GM23338 (cell line): ENCODE measurements around the gene RASA3. TPM values are rescaled to one million over a fixed set of nuclear protein-coding genes. Genes with fewer than 3 reads are reported as not detected.

Experiments used
- ATAC-seq: fragments of 200-7000 bp; cut with Tn5 transposase; 3 replicates; pipeline ENCODE4 v1.9.1; 2020
- DNase-seq: peaks from one replicate; pipeline ENCODE4 v3.0.0-alpha.2; 2015; ENCODE audit warnings: low spot score
- H2AFZ ChIP-seq: fragments of 200-600 bp; sonication (generic); 2 replicates; pipeline ENCODE4 v1.8.0; 2016; ENCODE audit warnings: antibody characterized with exemption, mild to moderate bottlenecking, moderate library complexity
- H3F3A ChIP-seq: fragments of 200-600 bp; sonication (generic); replicated peaks from 2 replicates; pipeline ENCODE4 v1.8.0; 2017; ENCODE audit warnings: antibody characterized with exemption, mixed run types, low read depth
- H3K27ac ChIP-seq: fragments of 200-600 bp; sonication (generic); 2 replicates; pipeline ENCODE4 v1.6.1; 2016; ENCODE audit warnings: low read depth
- H3K27me3 ChIP-seq: fragments of 200-600 bp; sonication (generic); 2 replicates; pipeline ENCODE4 v1.8.0; 2016; ENCODE audit warnings: mild to moderate bottlenecking, mixed run types, moderate library complexity; ENCODE audit not compliant: insufficient read depth
- H3K36me3 ChIP-seq: fragments of 200-600 bp; sonication (generic); 2 replicates; pipeline ENCODE4 v1.8.0; 2016; ENCODE audit warnings: mild to moderate bottlenecking; ENCODE audit not compliant: insufficient read depth
- H3K4me1 ChIP-seq: fragments of 200-600 bp; sonication (generic); 2 replicates; pipeline ENCODE4 v1.8.0; 2016; ENCODE audit warnings: mild to moderate bottlenecking, moderate library complexity; ENCODE audit not compliant: insufficient read depth
- H3K4me2 ChIP-seq: fragments of 200-600 bp; sonication (generic); 2 replicates; pipeline ENCODE4 v1.7.1; 2017; ENCODE audit warnings: mixed run types
- H3K4me3 ChIP-seq: fragments of 200-600 bp; sonication (generic); 2 replicates; pipeline ENCODE4 v1.6.1; 2016; ENCODE audit warnings: mixed run types
- H3K79me2 ChIP-seq: fragments of 200-600 bp; sonication (generic); replicated peaks from 2 replicates; pipeline ENCODE4 v1.8.0; 2017; ENCODE audit warnings: mild to moderate bottlenecking; ENCODE audit not compliant: insufficient read depth
- H3K9me2 ChIP-seq: fragments of 200-600 bp; sonication (generic); 2 replicates; pipeline ENCODE4 v1.8.0; 2017; ENCODE audit not compliant: insufficient read depth
- H4K20me1 ChIP-seq: fragments of 200-600 bp; sonication (generic); replicated peaks from 2 replicates; pipeline ENCODE4 v1.8.0; 2017; ENCODE audit warnings: mild to moderate bottlenecking; ENCODE audit not compliant: insufficient read depth
- H3K27ac Mint-ChIP-seq: 2 replicates; pipeline ENCODE4 v1.8.0; 2020; ENCODE audit warnings: inconsistent platforms, mild to moderate bottlenecking, moderate library complexity, mixed read lengths
- H3K27me3 Mint-ChIP-seq: 3 replicates; pipeline ENCODE4 v1.8.0; 2022; ENCODE audit warnings: low read depth, mild to moderate bottlenecking, moderate library complexity, mixed read lengths, inconsistent platforms; ENCODE audit not compliant: insufficient read depth, poor library complexity
- H3K36me3 Mint-ChIP-seq: 3 replicates; pipeline ENCODE4 v1.8.0; 2021; ENCODE audit warnings: low read depth, mild to moderate bottlenecking, inconsistent platforms, moderate library complexity, mixed read lengths
- H3K4me1 Mint-ChIP-seq: 3 replicates; pipeline ENCODE4 v1.8.0; 2020; ENCODE audit warnings: mild to moderate bottlenecking, inconsistent platforms, mixed read lengths
- H3K4me3 Mint-ChIP-seq: 3 replicates; pipeline ENCODE4 v1.8.0; 2021; ENCODE audit warnings: moderate library complexity, mild to moderate bottlenecking, inconsistent platforms, mixed read lengths
- H3K9me3 Mint-ChIP-seq: 3 replicates; pipeline ENCODE4 v1.8.0; 2020; ENCODE audit warnings: moderate library complexity, mild to moderate bottlenecking, inconsistent platforms, mixed read lengths
- JUNB ChIP-seq: IDR thresholded peaks from one replicate; pipeline ENCODE4 v1.6.1; 2016; ENCODE audit warnings: antibody characterized with exemption; ENCODE audit not compliant: unreplicated experiment
- NANOG ChIP-seq: IDR thresholded peaks from 2 replicates; pipeline ENCODE4 v1.6.1; 2016; ENCODE audit warnings: antibody characterized with exemption, borderline replicate concordance
- STAT1 ChIP-seq: IDR thresholded peaks from one replicate; pipeline ENCODE4 v1.6.1; 2016; ENCODE audit warnings: antibody characterized with exemption; ENCODE audit not compliant: unreplicated experiment
- ZNF114 ChIP-seq: fragments of 250-450 bp; sonication (Bioruptor Pico); IDR thresholded peaks from 2 replicates; pipeline ENCODE4 v1.5.0; 2020; ENCODE audit warnings: mild to moderate bottlenecking, moderate library complexity
- ZNF331 ChIP-seq: fragments of 250-450 bp; sonication (Bioruptor Pico); IDR thresholded peaks from 2 replicates; pipeline ENCODE4 v1.5.0; 2020; ENCODE audit warnings: low read depth, mild to moderate bottlenecking, moderate library complexity
- polyA plus RNA-seq: library from polyadenylated mRNA; unstranded; fragments of >200 nt; fragmentation: Nextera tagmentation; extraction: Ambion mirVana; gene quantifications from 2 replicates; pipeline ENCODE4 v1.2.1, GENCODE V29; 2016
- total RNA-seq: library from RNA; depleted of rRNA; stranded (reverse); fragments of >200 nt; shearing (Covaris generic); gene quantifications from 2 replicates; pipeline ENCODE4 v1.2.3, GENCODE V29; 2014
- TF ChIP-seq, protein P1 (sequence below): IDR thresholded peaks from one replicate; pipeline ENCODE4 v1.6.1; 2018; ENCODE audit warnings: antibody characterized with exemption; ENCODE audit not compliant: unreplicated experiment
- TF ChIP-seq, protein P2 (sequence below): IDR thresholded peaks from 2 replicates; pipeline ENCODE4 v1.6.1; 2016; ENCODE audit warnings: antibody characterized with exemption
- TF ChIP-seq, protein P3 (sequence below), 2 experiments: fragments of 200-600 bp in 1 of 2; sonication (generic) in 1 of 2; conservative IDR thresholded peaks; 2 replicates each; pipeline versions ENCODE4 v1.5.1 to v1.6.1; 2016 to 2017; ENCODE audit warnings: antibody characterized with exemption in 2 of 2, low read depth in 2 of 2, mild to moderate bottlenecking in 2 of 2, moderate library complexity in 1 of 2

RASA3 gene
- total and polyA plus RNA-seq, 2 experiments from 2014 or later, result 11.2 to 20.7 TPM

DNA sequence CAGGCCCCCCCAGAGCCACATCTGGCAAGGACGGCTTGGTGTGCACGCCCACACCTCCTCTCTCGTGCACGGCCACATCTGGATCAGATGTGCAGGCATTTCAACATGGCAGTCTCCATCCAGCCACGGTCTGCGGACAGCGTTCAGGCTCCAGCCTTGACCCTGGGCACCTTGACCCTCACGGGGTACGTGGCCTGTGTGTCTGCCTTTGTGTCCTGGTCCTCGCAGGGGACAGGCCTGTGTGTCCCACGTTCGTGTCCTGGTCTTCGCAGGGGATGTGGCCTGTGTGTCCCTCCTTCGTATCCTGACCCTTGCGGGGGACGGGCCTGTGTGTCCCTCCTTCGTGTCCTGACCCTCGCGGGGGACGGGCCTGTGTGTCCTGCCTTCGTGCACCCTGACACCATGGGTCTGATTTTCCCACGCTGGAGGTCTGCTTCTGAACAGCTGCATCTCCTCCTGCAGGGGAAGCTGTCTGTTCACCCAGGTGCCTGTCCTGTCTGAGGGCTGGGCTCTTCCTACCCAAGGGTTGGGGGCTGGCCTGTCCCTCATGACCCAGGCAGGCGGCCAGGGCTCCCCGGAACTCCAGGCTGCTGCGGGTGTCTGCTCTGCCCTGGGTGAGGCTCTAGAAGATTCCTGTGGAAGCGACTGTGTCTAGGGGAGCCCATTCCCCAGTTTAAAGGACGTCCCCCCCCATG, 25.3 kb downstream of the RASA3 start (continued):
- TF ChIP-seq ZNF331 (CRISPR knock-in tag) (no peak), ZNF114 (CRISPR knock-in tag) (no peak)
- TF ChIP-seq, protein P1, sequence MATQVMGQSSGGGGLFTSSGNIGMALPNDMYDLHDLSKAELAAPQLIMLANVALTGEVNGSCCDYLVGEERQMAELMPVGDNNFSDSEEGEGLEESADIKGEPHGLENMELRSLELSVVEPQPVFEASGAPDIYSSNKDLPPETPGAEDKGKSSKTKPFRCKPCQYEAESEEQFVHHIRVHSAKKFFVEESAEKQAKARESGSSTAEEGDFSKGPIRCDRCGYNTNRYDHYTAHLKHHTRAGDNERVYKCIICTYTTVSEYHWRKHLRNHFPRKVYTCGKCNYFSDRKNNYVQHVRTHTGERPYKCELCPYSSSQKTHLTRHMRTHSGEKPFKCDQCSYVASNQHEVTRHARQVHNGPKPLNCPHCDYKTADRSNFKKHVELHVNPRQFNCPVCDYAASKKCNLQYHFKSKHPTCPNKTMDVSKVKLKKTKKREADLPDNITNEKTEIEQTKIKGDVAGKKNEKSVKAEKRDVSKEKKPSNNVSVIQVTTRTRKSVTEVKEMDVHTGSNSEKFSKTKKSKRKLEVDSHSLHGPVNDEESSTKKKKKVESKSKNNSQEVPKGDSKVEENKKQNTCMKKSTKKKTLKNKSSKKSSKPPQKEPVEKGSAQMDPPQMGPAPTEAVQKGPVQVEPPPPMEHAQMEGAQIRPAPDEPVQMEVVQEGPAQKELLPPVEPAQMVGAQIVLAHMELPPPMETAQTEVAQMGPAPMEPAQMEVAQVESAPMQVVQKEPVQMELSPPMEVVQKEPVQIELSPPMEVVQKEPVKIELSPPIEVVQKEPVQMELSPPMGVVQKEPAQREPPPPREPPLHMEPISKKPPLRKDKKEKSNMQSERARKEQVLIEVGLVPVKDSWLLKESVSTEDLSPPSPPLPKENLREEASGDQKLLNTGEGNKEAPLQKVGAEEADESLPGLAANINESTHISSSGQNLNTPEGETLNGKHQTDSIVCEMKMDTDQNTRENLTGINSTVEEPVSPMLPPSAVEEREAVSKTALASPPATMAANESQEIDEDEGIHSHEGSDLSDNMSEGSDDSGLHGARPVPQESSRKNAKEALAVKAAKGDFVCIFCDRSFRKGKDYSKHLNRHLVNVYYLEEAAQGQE, result no peak
- TF ChIP-seq, protein P2, sequence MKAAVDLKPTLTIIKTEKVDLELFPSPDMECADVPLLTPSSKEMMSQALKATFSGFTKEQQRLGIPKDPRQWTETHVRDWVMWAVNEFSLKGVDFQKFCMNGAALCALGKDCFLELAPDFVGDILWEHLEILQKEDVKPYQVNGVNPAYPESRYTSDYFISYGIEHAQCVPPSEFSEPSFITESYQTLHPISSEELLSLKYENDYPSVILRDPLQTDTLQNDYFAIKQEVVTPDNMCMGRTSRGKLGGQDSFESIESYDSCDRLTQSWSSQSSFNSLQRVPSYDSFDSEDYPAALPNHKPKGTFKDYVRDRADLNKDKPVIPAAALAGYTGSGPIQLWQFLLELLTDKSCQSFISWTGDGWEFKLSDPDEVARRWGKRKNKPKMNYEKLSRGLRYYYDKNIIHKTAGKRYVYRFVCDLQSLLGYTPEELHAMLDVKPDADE, result no peak

DNA sequence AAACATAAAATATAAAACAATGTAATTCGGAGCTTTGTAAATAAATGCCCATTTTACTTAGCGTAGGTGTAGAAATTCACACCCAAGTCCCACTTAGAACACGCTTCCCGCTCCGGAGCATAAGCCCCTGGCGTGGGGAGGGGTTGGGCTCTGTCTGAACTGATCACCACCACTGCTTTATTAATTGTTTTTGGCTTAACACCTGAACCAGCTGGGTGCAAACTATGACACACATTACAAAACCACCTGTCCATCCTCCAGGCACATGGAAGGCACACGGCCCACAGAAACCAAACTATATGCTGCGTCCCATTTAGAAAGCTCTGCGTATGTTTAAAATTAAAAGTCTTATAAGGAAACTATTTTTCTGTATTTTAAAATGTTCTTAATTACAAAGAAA, 25.9 kb downstream of the RASA3 start:
- Histone ChIP-seq H3F3A (no peaks in the 10 kb centered on the region), H3K4me3 (no peak overlapping the region), H3K79me2 (peaks cover 66% of the 10 kb centered on the region), H3K36me3 (no peaks in the 10 kb centered on the region), H3K9me2 (no peaks in the 10 kb centered on the region), H4K20me1 (no peaks in the 10 kb centered on the region; the same call in 1 of the 2 replicates), H3K27me3 (no peaks in the 10 kb centered on the region), H3K4me2 (no peak overlapping the region), H2AFZ (no peak overlapping the region), H3K4me1 (no peaks in the 10 kb centered on the region; the same call in 1 of the 2 replicates), H3K27ac (no peak overlapping the region)
- H3K9me3 Mint-ChIP-seq, result peaks cover 3% of the 10 kb centered on the region; the same call in 2 of the 3 replicates
- DNase-seq (no peak), ATAC-seq (no peak)
- H3K4me1 Mint-ChIP-seq, result peaks cover 26% of the 10 kb centered on the region
- no peak overlapping the region for H3K4me3 Mint-ChIP-seq
- H3K27me3 Mint-ChIP-seq, result peaks cover 6% of the 10 kb centered on the region
- no peak overlapping the region for H3K27ac Mint-ChIP-seq
- TF ChIP-seq, protein P2, result no peak
- TF ChIP-seq STAT1 (no peak), NANOG (no peak), ZNF114 (CRISPR knock-in tag) (no peak), JUNB (no peak)
- TF ChIP-seq, protein P3, sequence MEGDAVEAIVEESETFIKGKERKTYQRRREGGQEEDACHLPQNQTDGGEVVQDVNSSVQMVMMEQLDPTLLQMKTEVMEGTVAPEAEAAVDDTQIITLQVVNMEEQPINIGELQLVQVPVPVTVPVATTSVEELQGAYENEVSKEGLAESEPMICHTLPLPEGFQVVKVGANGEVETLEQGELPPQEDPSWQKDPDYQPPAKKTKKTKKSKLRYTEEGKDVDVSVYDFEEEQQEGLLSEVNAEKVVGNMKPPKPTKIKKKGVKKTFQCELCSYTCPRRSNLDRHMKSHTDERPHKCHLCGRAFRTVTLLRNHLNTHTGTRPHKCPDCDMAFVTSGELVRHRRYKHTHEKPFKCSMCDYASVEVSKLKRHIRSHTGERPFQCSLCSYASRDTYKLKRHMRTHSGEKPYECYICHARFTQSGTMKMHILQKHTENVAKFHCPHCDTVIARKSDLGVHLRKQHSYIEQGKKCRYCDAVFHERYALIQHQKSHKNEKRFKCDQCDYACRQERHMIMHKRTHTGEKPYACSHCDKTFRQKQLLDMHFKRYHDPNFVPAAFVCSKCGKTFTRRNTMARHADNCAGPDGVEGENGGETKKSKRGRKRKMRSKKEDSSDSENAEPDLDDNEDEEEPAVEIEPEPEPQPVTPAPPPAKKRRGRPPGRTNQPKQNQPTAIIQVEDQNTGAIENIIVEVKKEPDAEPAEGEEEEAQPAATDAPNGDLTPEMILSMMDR (conservative IDR thresholded peaks at IDR 0.05; ENCODE audit: low read depth in 2 of 2), result no peak
- peaks cover 2% of the 10 kb centered on the region; the same call in 1 of the 3 replicates for H3K36me3 Mint-ChIP-seq
